ENCODE measurements around the gene APBA2.

APBA2 gene

DNA sequence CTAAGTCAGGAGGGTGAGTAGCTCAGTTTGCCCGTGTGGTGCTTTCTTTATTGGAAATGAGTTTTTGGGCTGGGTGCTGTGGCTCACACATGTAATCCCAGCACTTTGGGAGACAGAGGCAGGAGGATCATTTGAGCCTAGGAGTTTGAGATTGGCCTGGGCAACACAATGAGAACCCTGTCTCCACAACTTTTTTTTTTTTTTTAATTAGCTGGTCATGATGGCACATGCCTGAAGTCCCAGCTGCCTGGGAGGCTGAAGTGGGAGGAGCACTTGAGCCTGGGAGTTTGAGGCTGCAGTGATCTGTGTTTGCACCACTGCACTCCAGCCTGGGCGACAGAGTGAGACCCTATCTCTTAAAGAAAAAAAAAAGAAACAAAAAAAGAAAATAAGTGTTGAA, 208.9 kb downstream of the APBA2 start:
- no peak for DNase-seq

DNA sequence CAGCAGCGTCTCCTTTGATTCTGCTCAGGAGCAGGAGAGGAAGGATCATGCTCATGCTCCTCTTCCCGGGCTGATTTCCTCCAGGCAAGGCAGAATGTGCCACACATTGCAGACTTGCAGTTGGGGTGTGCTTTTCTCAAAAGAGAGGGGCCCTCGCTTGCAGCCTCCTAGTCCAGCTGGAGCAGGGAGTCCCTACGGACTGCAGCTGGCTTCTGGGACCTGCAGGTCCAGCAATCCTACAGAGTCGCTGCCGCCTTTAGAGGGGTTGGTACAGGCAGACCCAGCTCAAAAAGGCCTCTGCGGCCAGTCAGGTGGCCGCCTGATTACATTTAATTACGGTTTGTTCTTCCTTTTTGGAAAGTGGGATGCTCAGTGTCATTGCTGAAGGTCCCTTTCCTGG, 210.0 kb downstream of the APBA2 start:
- DNase-seq: no peak

DNA sequence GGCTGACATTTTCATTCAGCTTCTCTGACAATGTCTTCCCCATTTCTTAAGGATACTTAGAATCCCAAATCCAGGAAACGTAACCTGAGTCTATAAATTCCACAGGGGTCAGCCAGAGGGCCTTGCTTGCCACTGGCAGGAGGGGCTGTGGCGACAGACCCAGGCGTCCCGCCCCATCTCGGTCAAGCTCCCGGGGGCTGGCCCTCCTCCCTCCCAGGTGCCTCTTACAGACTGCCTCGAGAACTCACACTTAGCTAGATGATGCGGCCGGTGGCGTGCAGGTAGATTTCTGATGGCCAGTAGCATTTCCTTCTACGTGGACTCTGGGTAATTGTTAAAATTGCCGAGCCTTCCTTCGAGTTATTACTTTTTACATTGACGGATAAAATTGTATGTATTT, 211.4 kb downstream of the APBA2 start:
- no peak for DNase-seq

DNA sequence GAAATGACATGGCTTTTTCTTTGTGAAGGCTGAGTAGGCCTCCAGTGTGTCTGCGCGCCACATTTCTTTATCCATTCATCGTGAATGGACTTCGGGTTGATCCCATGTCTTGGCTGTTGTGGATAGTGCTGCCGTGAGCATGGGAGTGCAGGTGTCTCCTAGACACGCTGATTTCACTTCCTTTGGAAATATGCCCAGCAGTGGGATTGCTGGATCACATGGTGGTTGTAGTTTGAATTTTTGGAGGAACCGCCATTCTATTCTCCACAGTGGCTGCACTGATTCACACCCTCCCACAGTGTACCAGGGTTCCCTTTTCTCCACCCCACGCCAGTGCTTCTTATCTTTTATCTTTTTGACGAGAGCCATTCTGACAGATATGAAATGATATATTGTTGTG, 212.2 kb downstream of the APBA2 start:
- no peak for DNase-seq

DNA sequence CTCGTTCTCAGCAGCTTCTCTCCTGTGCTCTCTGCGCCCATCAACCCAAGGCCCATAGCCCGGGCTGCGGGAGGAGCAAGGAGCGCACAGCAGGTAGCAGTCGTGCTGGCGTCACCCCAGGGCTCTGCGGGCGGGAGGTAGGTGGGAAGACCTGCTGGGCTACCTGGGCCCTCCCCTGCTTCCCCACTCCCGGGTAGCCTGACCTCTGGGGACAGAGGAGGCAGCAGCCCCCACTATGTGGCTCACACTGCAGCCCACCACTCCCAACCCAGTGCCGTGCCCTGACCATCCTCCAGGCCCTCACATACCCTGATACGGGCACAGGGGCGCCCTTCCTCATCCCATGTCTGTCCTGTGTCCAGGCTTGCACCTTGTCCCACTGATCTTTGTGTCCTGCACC, 212.9 kb downstream of the APBA2 start:
- DNase-seq: no peak

DNA sequence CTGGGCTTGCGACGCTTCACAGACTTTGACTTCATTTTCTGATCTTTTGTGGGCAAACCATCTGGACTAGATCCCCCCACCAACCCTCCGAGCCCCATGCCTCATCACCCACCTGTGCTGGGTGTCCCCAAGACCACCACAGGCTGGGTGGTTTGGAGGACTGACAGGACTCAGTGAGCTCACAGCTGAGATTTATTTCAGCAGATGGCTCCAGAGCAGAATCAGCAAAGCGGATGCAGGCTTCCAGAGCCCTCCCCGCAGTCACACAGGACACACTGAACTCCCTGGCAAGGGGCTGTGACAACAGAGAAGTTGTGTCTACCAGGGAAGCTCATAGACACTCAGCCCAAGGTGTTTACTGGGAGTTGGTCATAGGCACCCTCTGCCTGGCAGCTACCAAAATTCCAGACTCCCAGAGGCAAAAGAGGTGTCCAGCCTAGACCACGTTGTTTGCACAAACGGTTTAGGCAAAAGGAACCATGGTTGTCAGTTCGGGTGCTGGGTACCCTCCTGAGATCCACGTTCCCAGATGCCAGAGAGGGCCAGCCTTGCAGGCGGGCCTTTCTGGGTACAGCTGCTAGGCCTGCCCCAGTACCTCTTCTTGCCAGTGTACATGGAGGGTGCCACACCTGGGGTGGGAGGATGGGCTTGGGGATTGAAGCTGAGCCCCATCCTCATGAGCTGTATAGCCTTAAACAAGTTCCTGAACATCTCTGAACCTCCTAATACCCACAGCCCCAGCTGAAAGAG, 213.5 kb downstream of the APBA2 start:
- no peak for DNase-seq

DNA sequence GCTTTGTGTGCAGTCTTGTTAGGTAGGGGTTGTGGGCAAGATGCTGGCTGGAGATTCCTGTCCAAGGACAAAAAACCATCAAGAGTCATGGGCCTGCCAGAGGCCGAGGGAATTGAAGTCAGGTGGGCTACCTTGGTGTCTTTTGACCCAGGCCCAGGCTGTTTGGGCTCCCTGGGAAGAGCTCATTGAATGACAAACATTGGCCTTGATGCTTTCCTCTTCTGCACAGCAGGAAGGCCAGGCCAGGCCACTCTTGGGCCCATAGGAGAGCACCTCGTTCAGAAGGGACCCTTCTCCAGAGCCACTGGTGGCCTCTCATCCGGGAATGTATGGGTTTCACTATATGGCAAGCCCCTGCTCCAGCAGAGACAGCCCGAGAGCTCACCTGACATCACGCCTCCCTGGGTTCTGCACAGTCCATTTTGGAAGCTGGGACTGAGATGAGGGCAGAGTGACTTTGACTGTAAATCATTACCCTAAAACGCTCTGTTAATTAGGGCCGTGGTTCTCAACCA, 214.8 kb downstream of the APBA2 start:
- no peak for DNase-seq

DNA sequence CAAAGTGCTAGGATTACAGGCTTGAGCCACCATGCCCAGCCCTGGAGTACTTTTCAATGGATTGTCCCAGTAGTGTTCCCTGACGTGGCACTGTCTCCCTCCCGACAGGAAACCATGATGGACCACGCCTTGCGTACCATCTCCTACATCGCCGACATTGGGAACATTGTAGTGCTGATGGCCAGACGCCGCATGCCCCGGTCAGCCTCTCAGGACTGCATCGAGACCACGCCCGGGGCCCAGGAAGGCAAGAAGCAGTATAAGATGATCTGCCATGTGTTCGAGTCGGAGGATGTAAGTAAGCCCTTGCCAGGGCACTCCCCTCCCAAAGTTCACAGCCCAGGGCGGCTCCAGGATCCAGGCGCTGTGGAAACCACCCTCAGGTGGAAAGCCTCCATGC, 215.7 kb downstream of the APBA2 start:
- no peak for DNase-seq

DNA sequence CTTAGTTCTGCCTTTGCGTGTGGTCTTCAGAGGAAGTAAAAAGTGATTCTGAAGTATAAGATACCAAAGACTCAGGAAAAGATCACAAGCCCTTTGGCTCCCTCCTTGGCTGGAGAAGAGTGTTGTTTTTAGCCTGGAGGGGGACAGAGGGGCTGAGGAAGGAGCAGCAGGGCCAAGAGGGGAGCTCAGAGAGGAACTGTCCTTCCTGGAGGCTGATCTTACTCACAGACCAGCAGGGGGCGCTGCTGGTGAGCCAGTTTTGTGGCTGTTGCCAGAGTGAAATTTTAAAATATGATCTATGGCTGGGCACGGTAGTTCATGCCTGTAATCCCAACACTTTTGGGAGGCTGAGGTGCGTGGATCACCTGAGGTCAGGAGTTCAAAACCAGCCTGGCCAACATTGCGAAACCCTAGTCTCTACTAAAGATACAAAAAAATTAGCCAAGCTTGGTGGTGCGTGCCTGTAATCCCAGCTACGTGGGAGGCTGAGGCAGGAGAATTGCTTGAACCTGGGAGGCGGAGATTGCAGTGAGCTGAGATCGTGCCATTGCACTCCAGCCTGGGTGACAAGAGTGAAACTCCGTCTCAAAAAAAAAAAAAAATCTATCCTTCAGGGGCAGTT, 216.5 kb downstream of the APBA2 start:
- peak; percentile 23 for DNase-seq

DNA sequence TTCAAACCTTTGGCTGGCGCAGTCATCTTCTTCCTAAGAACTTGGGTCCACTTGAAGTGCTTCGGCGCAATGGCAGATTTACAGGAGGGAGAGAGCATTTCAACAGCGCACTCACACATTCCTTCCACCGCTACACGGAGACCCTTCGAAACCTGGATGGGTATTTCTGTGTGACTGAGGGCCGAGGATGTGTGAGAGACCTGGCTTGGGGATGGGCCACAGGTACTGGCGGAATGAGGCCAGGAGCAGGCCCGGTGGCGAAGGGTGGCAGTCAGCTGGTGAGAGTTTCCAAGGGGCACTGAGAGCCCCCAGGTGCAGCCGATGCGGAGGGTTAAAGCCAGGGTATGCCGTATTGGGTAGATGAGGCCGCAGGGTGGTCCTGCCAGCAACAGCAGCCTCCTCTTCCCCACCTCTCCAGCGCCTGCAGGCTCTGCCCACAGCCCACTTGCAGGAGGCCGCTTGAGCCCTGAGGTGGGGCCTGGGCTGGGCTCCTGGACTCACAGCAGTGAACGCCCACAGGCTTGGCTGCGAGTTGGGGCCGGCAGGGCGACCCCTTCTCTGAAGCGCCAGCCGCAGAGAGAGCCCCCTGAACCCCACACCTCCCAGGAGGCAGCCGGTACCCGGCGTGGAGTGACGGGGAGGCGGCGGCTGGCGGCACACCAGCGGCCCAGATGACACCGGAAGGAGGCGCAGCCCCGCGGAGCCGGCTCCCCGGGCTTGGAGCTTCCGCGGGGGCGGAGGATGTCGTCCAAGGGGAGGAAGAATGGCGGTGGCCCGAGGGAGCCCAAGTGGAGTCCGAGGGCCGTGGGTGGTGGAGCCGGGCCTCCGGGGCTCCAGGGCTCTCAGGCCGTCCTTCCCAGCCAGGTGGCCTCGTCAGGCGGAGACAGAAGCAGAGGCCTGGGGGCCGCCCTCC, 217.4 kb downstream of the APBA2 start:
- DNase-seq: no peak

DNA sequence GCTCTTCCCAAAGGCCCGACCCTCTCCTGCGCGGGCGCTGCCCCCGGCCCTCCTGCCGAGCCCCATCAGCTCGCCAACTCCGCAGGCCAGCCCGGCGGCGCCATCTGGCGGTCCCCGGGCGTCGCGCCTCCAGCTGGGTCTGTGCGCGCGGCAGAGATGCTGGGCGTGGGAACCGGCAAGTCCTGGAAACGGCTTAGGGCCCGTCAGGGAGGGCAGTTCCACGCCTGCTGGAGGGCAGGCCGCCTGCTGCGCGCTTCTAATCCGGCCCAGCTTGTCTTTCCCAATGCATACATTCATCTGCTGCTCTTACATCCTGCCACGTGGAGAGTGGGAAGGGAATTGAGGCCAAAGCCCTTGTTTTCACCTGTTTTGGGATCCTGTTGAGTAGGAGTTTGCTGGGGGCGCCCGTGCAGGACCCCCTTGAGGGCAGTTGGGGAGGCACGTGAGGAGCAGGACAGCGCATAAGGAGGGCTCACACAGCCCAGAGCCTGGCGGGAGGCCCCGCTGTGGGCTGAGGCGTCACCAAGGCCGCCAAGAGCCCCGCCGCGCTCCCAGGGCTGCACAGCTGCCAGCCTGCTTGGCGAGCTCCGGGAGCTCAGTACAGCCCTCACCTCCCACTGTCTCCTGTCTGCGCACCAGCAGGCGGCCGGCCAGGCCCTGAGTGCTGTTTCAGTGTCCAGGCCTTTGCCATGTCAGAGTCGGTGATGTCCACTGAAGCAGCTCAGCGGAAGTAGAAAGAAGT, 218.2 kb downstream of the APBA2 start:
- peak; percentile 42 for DNase-seq

DNA sequence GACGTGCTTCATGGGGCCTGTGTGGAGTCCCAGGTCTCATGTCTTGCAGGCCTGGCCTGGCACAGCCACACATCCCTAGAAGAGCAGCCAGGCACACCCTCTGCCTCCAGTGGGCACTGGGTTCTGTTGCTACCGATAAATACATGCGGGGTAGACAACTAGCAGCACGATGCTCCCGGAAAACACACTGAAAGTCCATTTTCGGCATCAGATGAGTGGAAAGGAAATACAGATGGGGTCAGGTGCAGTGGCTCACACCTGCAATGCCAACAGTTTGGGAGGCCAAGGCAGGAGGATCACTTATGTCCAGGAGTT, 218.7 kb downstream of the APBA2 start:
- no peak for DNase-seq

DNA sequence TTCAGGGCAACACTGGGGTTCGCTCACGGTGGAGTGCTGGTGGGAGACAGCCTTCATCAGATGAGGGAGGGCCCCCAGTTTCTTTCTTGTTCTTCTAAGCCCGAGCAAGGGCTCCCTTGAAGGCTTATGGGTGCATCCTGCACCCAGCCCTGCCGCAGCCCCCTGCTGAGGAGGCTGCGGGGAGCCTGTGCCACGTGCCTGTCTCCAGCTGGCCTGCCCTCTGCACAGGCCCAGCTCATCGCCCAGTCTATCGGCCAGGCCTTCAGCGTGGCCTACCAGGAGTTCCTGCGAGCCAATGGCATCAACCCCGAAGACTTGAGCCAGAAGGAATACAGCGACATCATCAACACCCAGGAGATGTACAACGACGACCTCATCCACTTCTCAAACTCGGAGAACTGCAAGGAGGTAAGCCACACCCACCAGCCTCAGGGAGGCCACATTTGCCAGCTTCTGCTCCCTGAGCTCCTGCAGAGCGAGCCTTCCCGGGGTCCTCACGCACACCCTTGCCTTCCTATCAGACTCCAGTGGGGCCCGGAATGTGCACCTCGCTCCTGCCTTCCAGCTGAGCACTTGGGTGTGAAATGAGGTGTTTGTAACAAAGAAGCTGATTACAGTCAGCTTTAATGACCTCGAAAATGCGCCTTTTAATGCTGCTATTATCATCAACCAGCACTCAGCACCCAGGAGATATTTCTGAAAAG, 219.5 kb downstream of the APBA2 start:
- no peak for DNase-seq

DNA sequence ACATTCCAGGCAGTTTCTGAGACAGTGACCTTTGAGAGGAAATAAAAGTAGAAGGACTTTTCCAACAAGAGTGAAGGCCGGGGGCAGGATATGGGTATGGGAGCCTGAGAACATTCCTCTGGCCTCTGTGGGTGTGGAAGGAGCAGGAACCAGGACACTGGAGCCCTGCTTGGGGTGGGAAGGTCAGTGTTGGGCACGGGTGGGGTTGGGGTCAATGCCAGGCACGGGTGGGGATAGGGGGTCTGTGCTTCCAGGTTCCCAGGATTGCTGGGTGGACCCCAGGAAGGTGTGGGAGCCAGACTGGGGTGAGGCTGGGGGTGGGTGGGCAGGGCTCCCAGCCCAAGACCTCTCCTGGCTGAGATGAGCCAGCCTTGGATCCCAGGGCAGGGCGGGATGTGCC, 220.3 kb downstream of the APBA2 start:
- DNase-seq: no peak

DNA sequence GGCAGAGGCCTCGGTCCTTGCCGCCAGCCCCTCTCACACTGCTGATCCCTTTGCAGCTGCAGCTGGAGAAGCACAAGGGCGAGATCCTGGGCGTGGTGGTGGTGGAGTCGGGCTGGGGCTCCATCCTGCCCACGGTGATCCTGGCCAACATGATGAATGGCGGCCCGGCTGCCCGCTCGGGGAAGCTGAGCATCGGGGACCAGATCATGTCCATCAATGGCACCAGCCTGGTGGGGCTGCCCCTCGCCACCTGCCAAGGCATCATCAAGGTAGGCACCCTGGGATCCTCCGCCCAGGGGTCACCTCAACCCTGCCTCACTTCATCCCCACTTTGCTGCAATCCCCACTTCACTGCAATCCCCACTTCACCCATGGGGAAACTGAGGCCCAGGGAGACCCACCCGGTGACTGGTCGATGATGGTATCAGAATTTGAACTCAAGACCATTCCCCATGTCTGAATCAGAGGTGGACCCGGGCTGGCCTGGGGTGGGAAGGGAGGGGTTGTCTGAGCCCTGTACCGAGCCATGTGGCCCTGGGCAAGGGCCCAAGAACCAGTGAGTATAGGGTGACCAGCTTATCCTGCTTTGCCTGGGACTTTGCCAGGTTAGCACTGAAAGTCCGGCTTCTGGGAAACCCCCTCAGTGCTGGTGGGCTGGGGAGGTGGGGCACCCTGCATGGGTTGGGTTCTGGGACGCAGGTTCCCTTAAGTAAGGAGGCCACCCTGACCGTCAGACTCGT, 220.9 kb downstream of the APBA2 start:
- DNase-seq: no peak

DNA sequence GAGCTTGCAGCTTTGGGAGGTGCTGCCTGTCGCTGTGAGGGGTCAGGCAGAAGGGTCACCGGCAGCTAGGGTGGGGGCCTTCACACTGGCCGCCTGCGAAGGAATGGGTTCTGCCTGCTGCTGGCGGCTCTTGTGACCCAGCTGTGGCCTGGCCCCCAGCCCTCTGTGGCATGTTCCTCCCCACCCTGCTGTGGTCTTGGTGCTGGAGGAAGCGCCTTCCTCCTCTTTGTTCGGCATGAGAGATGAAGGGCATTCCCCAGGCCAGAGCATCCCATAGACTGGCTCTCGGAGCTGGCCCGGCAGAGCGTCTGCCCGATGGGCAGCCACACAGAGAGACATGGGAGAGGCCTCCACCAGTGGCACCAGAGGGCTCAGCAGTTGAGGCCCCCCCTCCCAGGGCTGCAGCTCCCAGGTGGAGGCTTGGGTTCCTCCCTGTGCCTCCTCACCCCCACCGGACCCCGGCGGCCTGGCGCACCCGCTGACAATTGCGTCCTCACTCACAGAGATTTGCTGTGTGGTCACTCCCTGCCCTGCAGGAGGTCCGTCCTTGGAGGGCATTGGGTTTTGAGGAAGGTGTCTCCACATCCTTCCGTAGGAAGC, 221.6 kb downstream of the APBA2 start:
- DNase-seq: no peak

DNA sequence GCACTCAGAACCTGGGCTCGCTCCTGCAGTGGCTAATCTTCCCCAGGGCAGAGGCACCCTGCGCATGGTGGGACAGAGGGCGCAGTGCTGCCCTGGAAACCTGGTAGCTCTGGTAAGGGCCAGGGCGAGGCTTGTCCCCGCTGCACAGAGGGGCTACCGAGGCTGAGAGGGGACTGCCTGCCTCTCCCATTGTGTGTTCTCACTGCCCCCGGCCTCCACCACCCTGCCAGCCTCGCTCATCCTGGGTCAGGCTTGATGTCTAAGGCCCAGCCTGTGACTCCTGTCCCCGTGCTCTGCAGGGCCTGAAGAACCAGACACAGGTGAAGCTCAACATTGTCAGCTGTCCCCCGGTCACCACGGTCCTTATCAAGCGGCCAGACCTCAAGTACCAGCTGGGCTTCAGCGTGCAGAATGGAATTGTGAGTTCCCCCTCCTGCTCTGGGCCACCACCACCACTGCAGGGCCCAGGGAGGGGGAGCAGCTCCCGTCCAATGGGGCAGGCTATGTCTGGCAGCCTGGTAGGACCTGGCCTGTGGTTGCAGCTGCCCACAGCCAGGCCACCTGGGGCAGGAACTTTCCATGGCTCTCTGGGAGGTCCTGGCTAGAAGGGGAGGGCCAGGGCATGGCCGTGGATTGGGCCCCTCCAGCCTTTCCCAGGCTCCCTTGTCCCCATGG, 222.3 kb downstream of the APBA2 start:
- no peak for DNase-seq

DNA sequence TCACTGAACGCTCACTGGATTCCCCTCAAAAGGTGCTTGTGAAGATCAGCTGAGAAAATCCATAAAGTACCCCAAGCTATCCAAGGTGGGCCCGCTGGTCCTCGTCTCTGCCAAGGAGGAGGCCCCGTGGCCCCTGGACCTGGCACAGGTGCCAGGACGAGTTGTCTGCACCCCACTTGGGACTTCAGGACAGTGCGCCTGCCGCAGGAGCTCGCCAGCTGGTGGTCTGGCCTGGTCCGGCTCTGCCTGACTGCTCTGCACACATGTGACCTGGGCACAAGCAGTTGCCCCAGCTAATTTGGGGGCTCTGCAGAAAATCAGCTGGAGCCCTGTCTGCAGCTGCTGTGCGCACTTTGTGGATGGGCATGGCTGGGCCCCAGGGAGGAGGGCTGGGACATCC, 224.0 kb downstream of the APBA2 start:
- no peak for DNase-seq

DNA sequence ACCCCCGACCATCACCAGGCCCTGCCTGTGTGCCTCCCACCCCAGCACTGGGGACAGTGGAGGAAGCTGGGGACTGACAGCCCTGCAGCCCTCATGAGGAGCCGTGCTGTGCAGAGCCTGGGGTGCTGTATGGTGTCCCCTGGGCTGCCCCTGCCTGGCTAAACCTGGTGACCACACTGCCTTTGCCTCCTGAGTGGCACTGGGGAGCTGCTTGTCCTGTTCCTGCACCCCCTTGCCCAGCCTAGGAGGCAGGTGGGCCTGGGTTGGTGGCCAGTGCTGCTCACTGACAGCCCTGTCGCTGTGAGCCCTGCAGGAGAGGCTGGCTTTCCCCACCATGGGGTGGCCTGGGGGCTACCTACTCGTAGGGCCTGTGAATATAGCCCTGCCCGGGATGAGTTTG, 224.4 kb downstream of the APBA2 start:
- no peak for DNase-seq

DNA sequence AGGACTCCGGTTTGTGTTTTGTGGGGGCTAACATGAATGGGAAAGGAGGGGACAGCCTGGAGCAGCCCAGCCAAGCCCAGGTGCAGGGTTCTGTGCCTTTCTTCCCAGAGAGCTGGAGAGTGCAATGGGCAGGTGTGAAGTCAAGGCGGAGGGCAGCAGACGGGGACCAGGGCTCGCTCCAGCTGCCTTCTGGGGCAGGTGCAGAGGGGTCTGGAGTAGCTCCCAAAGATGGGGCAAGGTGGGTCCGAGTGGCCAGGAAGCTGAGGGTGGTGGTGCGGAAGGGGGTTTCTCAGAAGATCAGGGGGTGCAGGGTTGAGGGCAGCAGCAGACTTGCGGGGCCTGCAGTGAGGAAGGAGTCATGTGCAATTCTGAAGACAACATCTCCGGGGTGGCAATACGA, 225.0 kb downstream of the APBA2 start:
- no peak for DNase-seq
